Colonic mucosa (tissue), 4 donors: ENCODE measurements around the gene NKX2-2. TPM values are rescaled to one million over a fixed set of nuclear protein-coding genes. Genes with fewer than 3 reads are reported as not detected.

ENCODE experiments used
- DNase-seq: peaks from one replicate; pipeline ENCODE4 v3.0.0-alpha.2; 2020
- H3K27ac ChIP-seq: fragments of 200-600 bp; one replicate; pipeline ENCODE4 v1.8.0; 2021
- H3K27me3 ChIP-seq: fragments of 200-600 bp; one replicate; pipeline ENCODE4 v1.8.0; 2021
- H3K36me3 ChIP-seq: fragments of 200-600 bp; one replicate; pipeline ENCODE4 v1.8.0; 2021
- H3K4me1 ChIP-seq: fragments of 200-600 bp; one replicate; pipeline ENCODE4 v1.8.0; 2021; ENCODE audit warnings: mild to moderate bottlenecking
- H3K4me3 ChIP-seq: fragments of 200-600 bp; one replicate; pipeline ENCODE4 v1.8.0; 2021
- H3K9ac ChIP-seq, 2 donors: one replicate each; pipeline ENCODE4 v1.7.0; 2013; ENCODE audit warnings: control low read depth in 2 of 2, low read depth in 2 of 2, low read length in 2 of 2
- H3K9me3 ChIP-seq: fragments of 200-600 bp; one replicate; pipeline ENCODE4 v1.8.0; 2021
- CTCF ChIP-seq: fragments of 200-600 bp; IDR thresholded peaks from one replicate; pipeline ENCODE4 v1.8.0; 2022; ENCODE audit warnings: antibody characterized with exemption, mild to moderate bottlenecking
- intact Hi-C: fragments of 100-400 bp; cut with DNase I; formaldehyde crosslinking; loops from one replicate; pipeline ENCODE4 v1.14.1; 2022
- total RNA-seq, 2 donors: library from RNA; stranded (reverse); fragmentation: NEBNext Ultra II Directional in 1 of 2; extraction: Animal tissue kit (Norgen Biotek cat#: 25700) in 1 of 2; gene quantifications; one replicate each; pipeline ENCODE4 v1.2.1, GENCODE V29; 2021
- donor health status: healthy.
- donor health status: DM: no; HTN: no; CAD: no.
- donor health status: DM: no; HTN: no; CAD: no.

NKX2-2 gene
- total RNA-seq: 1 to 10 TPM; 1.4 to 1.6 TPM

GRCh38 chr20:21513881-21514540, at the start of gene NKX2-2:
Gene NKX2-2, minus strand, starts transcription at chr20:21514064. Its CDS starts 395 bp downstream, at chr20:21513669.
- Histone ChIP-seq H3K9me3 (no peaks in the 10 kb centered on the region), H3K36me3 (no peaks in the 10 kb centered on the region), H3K9ac (no peak within 1 kb of the TSS), H3K27me3 (peaks cover 99% of the 10 kb centered on the region), H3K4me1 (no peaks in the 10 kb centered on the region), H3K4me3 (no peak within 1 kb of the TSS), H3K27ac (no peak within 1 kb of the TSS)
- DNase-seq: no peak
- TF ChIP-seq CTCF: no peak
- intact Hi-C loops: no loop called here

GRCh38 chr20:21562656-21563055, 48.8 kb upstream of the NKX2-2 start:
- DNase-seq: no peak

GRCh38 chr20:21559305-21559704, 45.4 kb upstream of the NKX2-2 start:
- no peak for DNase-seq
- Histone ChIP-seq H3K4me1 (no peaks in the 10 kb centered on the region), H3K36me3 (no peaks in the 10 kb centered on the region), H3K9ac (no peak overlapping the region), H3K9me3 (no peaks in the 10 kb centered on the region), H3K27ac (no peak overlapping the region), H3K4me3 (no peak overlapping the region), H3K27me3 (no peaks in the 10 kb centered on the region)
- no peak for TF ChIP-seq CTCF
- intact Hi-C loops: no loop called here

More at GRCh38 chr20:21562656-21563055, 48.8 kb upstream of the NKX2-2 start:
- H3K9me3 ChIP-seq: no peaks in the 10 kb centered on the region
- intact Hi-C loops: no loop called here
- no peak for TF ChIP-seq CTCF
- no peaks in the 10 kb centered on the region for H3K27me3 ChIP-seq
- no peak overlapping the region for H3K9ac ChIP-seq
- H3K4me3 ChIP-seq: no peak overlapping the region
- no peaks in the 10 kb centered on the region for H3K4me1 ChIP-seq
- no peak overlapping the region for H3K27ac ChIP-seq
- no peaks in the 10 kb centered on the region for H3K36me3 ChIP-seq

GRCh38 chr20:21557241-21558020, 43.6 kb upstream of the NKX2-2 start:
- intact Hi-C loops: no loop called here
- Histone ChIP-seq H3K27me3 (no peaks in the 10 kb centered on the region), H3K27ac (no peak overlapping the region), H3K4me1 (no peaks in the 10 kb centered on the region), H3K9me3 (no peaks in the 10 kb centered on the region), H3K4me3 (no peak overlapping the region), H3K9ac (no peak overlapping the region), H3K36me3 (no peaks in the 10 kb centered on the region)
- TF ChIP-seq CTCF: no peak
- no peak for DNase-seq

GRCh38 chr20:21556398-21556797, 42.5 kb upstream of the NKX2-2 start:
- TF ChIP-seq CTCF: no peak
- H3K9me3 ChIP-seq: no peaks in the 10 kb centered on the region
- H3K27ac ChIP-seq: no peak overlapping the region
- H3K4me3 ChIP-seq: no peak overlapping the region
- no peaks in the 10 kb centered on the region for H3K27me3 ChIP-seq
- intact Hi-C loops: no loop called here
- DNase-seq: no peak
- H3K4me1 ChIP-seq: no peaks in the 10 kb centered on the region
- H3K9ac ChIP-seq: no peak overlapping the region
- H3K36me3 ChIP-seq: no peaks in the 10 kb centered on the region
